Upper lobe of left lung (tissue), 6 donors: ENCODE measurements around the gene SSB. TPM values are rescaled to one million over a fixed set of nuclear protein-coding genes. Genes with fewer than 3 reads are reported as not detected.
A peak's percentile ranks its signal among the peaks of the same experiment; 100 is the strongest.

ENCODE experiments used
- ATAC-seq, 2 donors: fragments of 200-7000 bp; cut with Tn5 transposase; one replicate each; pipeline ENCODE4 v1.9.1; 2022; ENCODE audit warnings: mild to moderate bottlenecking in 2 of 2, moderate library complexity in 2 of 2; ENCODE audit not compliant: low FRiP score in 2 of 2
- DNase-seq, 2 donors: peaks; one replicate each; pipeline ENCODE4 v3.0.0-alpha.2; 2019 to 2020
- H3K27ac ChIP-seq, 4 donors: fragments of 200-600 bp; sonication (generic); one replicate each; pipeline ENCODE4 v1.5.1; 2016 to 2019
- H3K27me3 ChIP-seq, 4 donors: fragments of 200-600 bp; sonication (generic); one replicate each; pipeline ENCODE4 v1.5.1; 2017 to 2019
- H3K36me3 ChIP-seq, 4 donors: fragments of 200-600 bp; sonication (generic); one replicate each; pipeline ENCODE4 v1.5.1; 2016 to 2019
- H3K4me1 ChIP-seq, 4 donors: fragments of 200-600 bp; sonication (generic); one replicate each; pipeline ENCODE4 v1.5.1; 2018 to 2019
- H3K4me3 ChIP-seq, 4 donors: fragments of 200-600 bp; sonication (generic); one replicate each; pipeline ENCODE4 v1.5.1; 2017 to 2019; ENCODE audit warnings: mild to moderate bottlenecking in 2 of 4, moderate library complexity in 1 of 4
- H3K9me3 ChIP-seq, 4 donors: fragments of 200-600 bp; sonication (generic); one replicate each; pipeline ENCODE4 v1.5.1; 2018 to 2019
- CTCF ChIP-seq, 6 experiments: fragments of 450-650 bp in 4 of 6; fragments of 200-600 bp in 2 of 6; sonication (generic) in 2 of 6; IDR thresholded peaks; one replicate each; pipeline ENCODE4 v1.5.1; 2016 to 2019; ENCODE audit warnings: antibody characterized with exemption in 6 of 6
- EP300 ChIP-seq, 4 donors: sonication (generic); formaldehyde crosslinking; IDR thresholded peaks; one replicate each; pipeline ENCODE4 v1.5.1; 2017; ENCODE audit warnings: antibody characterized with exemption in 4 of 4, control low read depth in 2 of 4
- POLR2A ChIP-seq, 4 donors: fragments of 450-650 bp; IDR thresholded peaks; one replicate each; pipeline ENCODE4 v1.5.1; 2016 to 2017; ENCODE audit warnings: antibody characterized with exemption in 4 of 4, mild to moderate bottlenecking in 2 of 4
- POLR2AphosphoS5 ChIP-seq, 2 donors: sonication (generic); formaldehyde crosslinking; IDR thresholded peaks; one replicate each; pipeline ENCODE4 v1.5.1; 2017; ENCODE audit warnings: antibody characterized with exemption in 2 of 2
- WGBS, 2 donors: methylation state at CpG; one replicate each; pipeline ENCODE4 v1.1.5; 2017 to 2018; 5-methylcytosine and 5-hydroxymethylcytosine counted together
- total RNA-seq, 6 donors: library from RNA; depleted of rRNA in 4 of 6; stranded (reverse); fragments of >200 nt in 4 of 6; gene quantifications; one replicate each; pipeline versions ENCODE4 v1.1.0 to v1.2.1, GENCODE V29; 2016 to 2021
- donor health status: DM: no; HTN: no; CAD: no; lungs with moderate emphysema.
- donor health status: DM: no; HTN: yes; CAD: no; lungs with severe emphysema.

The SSB gene
- total RNA-seq, 6 donors from 2014 or later: 29.3 to 111 (median 55.7) TPM

GRCh38 chr2:169796441-169796840, 2.2 kb upstream of the SSB start:
- H3K9me3 ChIP-seq: no peaks in the 10 kb centered on the region
- no peak for TF ChIP-seq CTCF (IDR thresholded peaks at IDR 0.05)
- TF ChIP-seq EP300 (IDR thresholded peaks at IDR 0.05): no peak
- TF ChIP-seq POLR2AphosphoS5 (IDR thresholded peaks at IDR 0.05): no peak
- no peak for TF ChIP-seq POLR2A (IDR thresholded peaks at IDR 0.05)
- 77 to 83% methylated on average over 6 of the region's 6 CpGs for WGBS, 2 donors
- no peak overlapping the region for H3K4me3 ChIP-seq
- ATAC-seq (no peak), DNase-seq (no peak)
- H3K27ac ChIP-seq: no peak overlapping the region
- peaks cover 5 to 16% (median 8%) of the 10 kb centered on the region in 4 donors for H3K4me1 ChIP-seq
- H3K27me3 ChIP-seq: no peaks in the 10 kb centered on the region
- peaks cover 0 to under 1% (median under 1%) of the 10 kb centered on the region in 4 donors for H3K36me3 ChIP-seq

- no peak for ATAC-seq
- Histone ChIP-seq H3K4me1 (peaks cover 8 to 16% (median 8%) of the 10 kb centered on the region in 4 donors), H3K9me3 (no peaks in the 10 kb centered on the region), H3K27ac (no peak overlapping the region), H3K4me3 (no peak overlapping the region), H3K36me3 (peaks cover 0 to 11% (median 3%) of the 10 kb centered on the region in 4 donors), H3K27me3 (no peaks in the 10 kb centered on the region)
- DNase-seq: no peak
- WGBS, 2 donors: 86 to 95% methylated on average over 5 of the region's 5 CpGs
- TF ChIP-seq CTCF (IDR thresholded peaks at IDR 0.05) (no peak), POLR2A (IDR thresholded peaks at IDR 0.05) (no peak), POLR2AphosphoS5 (IDR thresholded peaks at IDR 0.05) (no peak), EP300 (IDR thresholded peaks at IDR 0.05) (no peak)
These were observed 1.1 kb upstream of the SSB start for GRCh38 chr2:169797601-169798000.

GRCh38 chr2:169798397-169798717, 314 bp upstream of the SSB start:
- Histone ChIP-seq H3K9me3 (no peaks in the 10 kb centered on the region), H3K36me3 (peaks cover 0 to 19% (median 5%) of the 10 kb centered on the region in 4 donors), H3K27me3 (no peaks in the 10 kb centered on the region), H3K4me3 (peak overlapping the region; percentile 71 to 99 (median 86)), H3K27ac (peak overlapping the region; percentile 78 to 91 (median 85)), H3K4me1 (peaks cover 8 to 16% (median 8%) of the 10 kb centered on the region in 4 donors)
- TF ChIP-seq POLR2AphosphoS5 (IDR thresholded peaks at IDR 0.05) (no peak), CTCF (IDR thresholded peaks at IDR 0.05) (no peak), POLR2A (IDR thresholded peaks at IDR 0.05) (no peak), EP300 (IDR thresholded peaks at IDR 0.05) (no peak)
- DNase-seq (no peak), ATAC-seq (no peak)
- 10 to 12% methylated on average over 4 of the region's 4 CpGs for WGBS, 2 donors

GRCh38 chr2:169803480-169803879, 4.8 kb downstream of the SSB start:
- Histone ChIP-seq H3K27ac (no peak overlapping the region), H3K9me3 (no peaks in the 10 kb centered on the region), H3K4me3 (no peak overlapping the region), H3K27me3 (no peaks in the 10 kb centered on the region), H3K4me1 (peaks cover 8 to 16% (median 8%) of the 10 kb centered on the region in 4 donors), H3K36me3 (peaks cover 13 to 63% (median 29%) of the 10 kb centered on the region in 4 donors)
- ATAC-seq (no peak), DNase-seq (no peak)
- WGBS, 2 donors: 93 to 97% methylated on average over 9 of the region's 9 CpGs
- TF ChIP-seq POLR2AphosphoS5 (IDR thresholded peaks at IDR 0.05) (no peak), EP300 (IDR thresholded peaks at IDR 0.05) (no peak), POLR2A (IDR thresholded peaks at IDR 0.05) (no peak), CTCF (IDR thresholded peaks at IDR 0.05) (no peak)

- Histone ChIP-seq H3K4me3 (no peak overlapping the region), H3K27me3 (no peaks in the 10 kb centered on the region), H3K4me1 (peaks cover 0 to 2% (median 0%) of the 10 kb centered on the region in 4 donors), H3K27ac (no peak overlapping the region), H3K9me3 (no peaks in the 10 kb centered on the region), H3K36me3 (peaks cover 34 to 92% (median 53%) of the 10 kb centered on the region in 4 donors)
- DNase-seq (no peak), ATAC-seq (no peak)
- TF ChIP-seq CTCF (IDR thresholded peaks at IDR 0.05): no peak
These were observed 7.9 kb downstream of the SSB start for GRCh38 chr2:169806586-169806985.
